CD4-positive, alpha-beta T cell treated with Interleukin-4 for 4 hours (primary cell): ENCODE results near the gene CES4A.
"Not testable (repeated sequence)": the region's sequence is repeated elsewhere in the genome, so short reads cannot be mapped to it uniquely, and the experiment has no call there.

Experiments
- DNase-seq: peaks from one replicate; pipeline ENCODE4 v3.0.0-alpha.2; 2020

Gene CES4A

GRCh38 chr16:67024384-67025209 lies 36.2 kb downstream of the CES4A start:
- DNase-seq = no peak

- no peak for DNase-seq
Observed at GRCh38 chr16:67025210-67025550, 36.8 kb downstream of the CES4A start.

DNA sequence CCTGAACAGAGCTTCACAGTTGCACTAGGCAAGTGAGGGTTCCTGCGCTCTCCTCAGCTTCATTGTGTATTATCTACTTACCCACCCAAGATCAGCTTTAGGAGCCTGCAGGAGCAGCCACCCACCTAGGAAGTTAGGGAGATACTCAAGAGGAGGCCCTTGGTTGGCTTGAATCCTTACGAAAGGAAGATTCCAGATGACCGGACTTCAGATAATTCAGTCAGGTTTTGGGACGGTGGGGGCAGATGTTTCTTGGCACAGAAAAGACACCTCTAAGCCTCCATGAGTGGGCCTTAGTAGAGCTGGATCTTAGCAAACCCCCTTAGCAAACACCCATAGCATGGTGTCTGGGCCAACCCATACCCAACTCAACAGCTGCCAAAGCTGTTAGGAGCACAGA lies 38.2 kb downstream of the CES4A start:
- no peak for DNase-seq

DNA sequence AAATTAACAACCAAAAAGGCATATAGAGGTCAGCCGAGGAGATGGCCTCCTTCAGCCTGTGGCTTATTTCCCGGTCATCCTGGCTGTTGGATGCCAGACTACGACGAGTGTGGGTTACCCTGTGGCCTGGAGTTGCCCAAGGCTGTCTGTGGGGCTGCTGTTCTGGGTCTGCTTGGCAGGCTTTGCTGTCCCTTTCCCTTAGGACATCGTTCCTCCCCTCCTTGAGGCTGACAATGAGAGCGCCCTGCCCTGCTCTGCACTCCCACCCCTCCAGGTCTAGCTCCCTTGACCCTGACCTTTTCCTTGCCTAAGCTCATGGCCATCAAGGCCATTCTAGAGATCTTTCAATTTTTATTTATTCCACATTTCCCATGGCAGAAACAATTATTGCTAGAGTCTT lies 38.7 kb downstream of the CES4A start:
- DNase-seq = no peak

- no peak for DNase-seq
Observed at GRCh38 chr16:67028167-67028695, 39.8 kb downstream of the CES4A start.

- DNase-seq = peak; percentile 95
Observed at GRCh38 chr16:67028696-67029253, 40.4 kb downstream of the CES4A start, which contains the start of gene CBFB. CBFB (plus strand) TSS chr16:67029149; CDS start chr16:67029408, 259 bp downstream.

- DNase-seq = peak; percentile 50
Observed at GRCh38 chr16:67029254-67030096, 41.1 kb downstream of the CES4A start.

GRCh38 chr16:67030221-67030962 lies 42.0 kb downstream of the CES4A start:
- DNase-seq = no peak

- DNase-seq = no peak
Observed at GRCh38 chr16:67034487-67034886, 46.1 kb downstream of the CES4A start.

GRCh38 chr16:67035364-67035763 lies 47.0 kb downstream of the CES4A start:
- no peak for DNase-seq

DNA sequence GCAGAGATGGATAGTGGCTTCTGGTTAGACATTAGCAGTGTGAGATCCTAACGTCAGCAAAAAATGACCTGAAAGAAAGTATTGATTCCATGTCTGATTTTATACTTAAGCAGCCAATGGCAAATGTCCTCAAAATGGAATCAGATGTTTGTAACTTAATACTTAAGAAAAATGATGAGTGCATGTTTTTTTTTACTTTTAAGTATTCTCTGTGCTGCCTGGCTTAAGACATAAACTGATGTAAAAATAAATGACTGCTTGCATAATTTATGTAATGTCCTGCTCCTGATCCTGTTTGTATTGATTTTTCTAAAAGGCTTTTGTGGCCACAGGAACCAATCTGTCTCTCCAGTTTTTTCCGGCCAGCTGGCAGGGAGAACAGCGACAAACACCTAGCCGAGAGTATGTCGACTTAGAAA lies 47.9 kb downstream of the CES4A start:
- no peak for DNase-seq

GRCh38 chr16:67039260-67040020 lies 51.1 kb downstream of the CES4A start:
- DNase-seq = no peak

DNA sequence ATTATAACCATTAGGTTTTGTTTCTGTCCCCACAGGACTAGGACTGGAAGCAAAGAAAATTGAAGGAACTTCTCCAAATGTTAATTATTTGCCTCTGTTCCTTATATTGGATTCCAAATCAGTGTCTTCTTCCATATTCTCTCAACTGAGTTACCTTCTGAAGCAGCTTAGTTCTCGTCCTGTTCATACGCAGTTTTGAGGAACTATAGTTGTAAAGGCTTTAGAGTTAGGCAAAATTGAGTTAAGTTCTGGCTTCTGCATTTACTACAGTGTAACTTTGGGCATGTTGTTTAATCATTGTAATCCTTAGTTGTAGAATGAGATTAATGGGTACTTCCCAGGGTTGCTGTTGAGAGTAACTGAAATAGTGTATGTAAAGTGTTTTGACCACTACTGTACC lies 51.8 kb downstream of the CES4A start:
- no peak for DNase-seq

GRCh38 chr16:67040906-67041305 lies 52.5 kb downstream of the CES4A start:
- no peak for DNase-seq

DNA sequence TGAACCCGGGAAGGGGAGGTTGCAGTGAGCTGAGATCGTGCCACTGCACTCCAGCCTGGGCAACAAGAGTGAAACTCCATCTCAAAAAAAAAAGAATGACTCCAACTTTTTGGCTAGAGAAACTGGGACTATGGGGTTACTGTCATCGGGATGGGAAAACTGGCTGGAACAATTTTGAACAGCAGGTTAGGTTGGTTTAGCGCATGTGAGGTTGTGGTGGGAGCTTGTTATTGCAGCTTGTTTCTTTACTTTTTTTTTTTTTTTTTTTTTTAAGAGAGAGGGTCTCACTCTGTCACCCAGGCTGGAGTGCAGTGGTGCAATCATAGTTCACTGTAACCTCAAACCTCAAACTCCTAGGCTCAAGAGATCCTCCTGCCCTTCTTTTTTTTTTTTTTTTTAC lies 53.1 kb downstream of the CES4A start:
- not testable (repeated sequence) for DNase-seq

GRCh38 chr16:67043420-67043819 lies 55.0 kb downstream of the CES4A start:
- no peak for DNase-seq

- no peak for DNase-seq
Observed at GRCh38 chr16:67050796-67051195, 62.4 kb downstream of the CES4A start.

DNA sequence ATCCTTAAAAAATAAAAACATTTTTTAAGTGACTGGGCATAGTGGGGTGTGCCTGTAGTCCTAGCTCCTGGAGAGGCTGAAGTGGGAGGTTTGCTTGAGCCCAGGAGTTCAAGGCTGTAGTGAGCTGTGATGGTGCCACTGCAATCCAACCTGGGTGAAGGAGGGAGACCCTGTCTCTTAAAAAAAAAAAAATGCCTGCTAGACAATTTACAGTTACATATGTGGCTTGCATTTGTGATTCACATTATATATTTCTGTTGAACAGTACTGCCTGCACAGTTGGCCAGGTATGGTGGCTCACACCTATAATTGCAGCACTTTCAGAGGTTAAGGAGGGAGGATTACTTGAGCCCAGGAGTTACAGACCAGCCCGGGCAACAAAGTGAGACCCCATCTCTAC lies 64.0 kb downstream of the CES4A start:
- DNase-seq = no peak

DNA sequence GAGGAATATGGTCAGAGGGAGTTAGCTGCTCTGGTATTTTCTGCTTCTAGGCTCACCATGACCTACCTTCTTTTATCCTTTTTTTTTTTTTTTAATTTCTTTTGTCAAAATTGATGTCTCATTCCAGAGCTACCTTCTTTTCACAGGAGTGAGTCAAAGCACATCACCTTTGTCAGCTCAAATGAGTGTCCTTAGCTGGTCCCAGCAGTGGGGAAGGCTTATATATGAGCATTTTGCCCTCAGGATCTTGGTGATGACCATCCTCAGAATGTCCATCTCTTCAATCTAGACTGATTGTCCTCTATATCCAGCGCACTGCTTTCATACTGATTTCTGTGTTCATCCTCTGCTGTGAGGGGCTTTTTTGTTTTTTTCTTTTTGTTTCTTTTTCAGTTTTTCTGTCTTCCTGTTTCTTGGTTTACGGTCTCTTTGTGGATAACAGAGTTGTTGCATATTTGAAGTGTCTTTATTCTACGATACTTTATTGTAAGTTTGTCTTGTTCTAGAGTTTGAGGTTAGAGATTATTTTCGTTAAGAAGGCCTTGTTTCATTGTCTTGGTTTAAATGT lies 65.5 kb downstream of the CES4A start:
- no peak for DNase-seq

GRCh38 chr16:67054901-67055300 lies 66.5 kb downstream of the CES4A start:
- no peak for DNase-seq

DNA sequence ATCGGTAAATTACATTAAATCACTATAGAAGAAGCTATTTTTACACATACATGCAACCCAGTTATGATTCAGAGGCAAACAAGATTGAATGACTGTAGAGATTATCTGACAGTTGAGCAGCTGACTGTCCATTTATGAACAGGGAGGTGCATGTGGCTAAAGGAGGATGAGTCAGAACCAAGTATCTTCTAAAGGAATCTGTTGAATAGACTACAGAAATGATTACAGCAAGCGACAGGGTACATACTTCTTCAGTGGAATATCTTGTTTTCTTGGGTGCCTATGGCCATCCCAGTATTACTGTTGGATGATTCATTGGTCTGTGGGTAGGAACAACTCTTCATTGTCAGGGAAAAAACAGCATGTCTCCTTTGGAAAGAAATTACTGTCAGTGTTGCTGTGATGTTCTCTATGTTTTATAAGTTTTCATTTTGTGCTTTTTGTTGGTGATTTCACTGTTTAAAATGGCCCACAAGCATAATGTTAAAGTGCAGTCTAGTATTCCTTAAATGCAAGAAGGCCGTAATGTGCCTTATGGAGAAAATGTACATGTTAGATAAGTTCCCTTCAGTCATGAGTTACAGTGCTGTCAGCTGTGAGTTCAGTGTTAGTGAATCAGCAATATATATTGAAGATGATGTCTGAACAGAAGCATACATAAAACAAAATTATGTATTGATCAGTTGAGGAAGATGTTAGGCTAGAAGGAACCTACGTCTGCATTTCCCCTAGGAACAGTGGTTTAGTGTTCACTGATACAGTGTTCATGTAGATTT lies 67.5 kb downstream of the CES4A start:
- DNase-seq = peak; percentile 49
